OCI-LY3 (cell line): ENCODE results near the gene ACMSD.

Source experiments
- CTCF ChIP-seq: fragments of 200-600, 300-600 bp; sonication (generic); IDR thresholded peaks from 2 replicates; pipeline ENCODE4 v1.5.1; 2014; ENCODE audit warnings: antibody characterized with exemption, low read length, low read depth
- EZH2phosphoT487 ChIP-seq: fragments of 200-600 bp; shearing (Covaris generic); IDR thresholded peaks from 2 replicates; pipeline ENCODE4 v1.6.1; 2018; ENCODE audit warnings: antibody characterized with exemption, mixed run types, low read depth

GRCh38 chr2:134839649-134840048 lies 1.2 kb downstream of the ACMSD start:
- TF ChIP-seq CTCF (no peak), EZH2phosphoT487 (no peak)
